ENCODE data around the gene LIMK2. TPM values are rescaled to one million over a fixed set of nuclear protein-coding genes. Genes with fewer than 3 reads are reported as not detected.
A peak's percentile ranks its signal among the peaks of the same experiment; 100 is the strongest.

The LIMK2 gene
- total and polyA plus RNA-seq, 9 of the 15 experiments (the other 6 are each of a cell fraction or from before 2014, with no cell fraction given): 1.1 to 14.5 (median 8.5) TPM

DNA sequence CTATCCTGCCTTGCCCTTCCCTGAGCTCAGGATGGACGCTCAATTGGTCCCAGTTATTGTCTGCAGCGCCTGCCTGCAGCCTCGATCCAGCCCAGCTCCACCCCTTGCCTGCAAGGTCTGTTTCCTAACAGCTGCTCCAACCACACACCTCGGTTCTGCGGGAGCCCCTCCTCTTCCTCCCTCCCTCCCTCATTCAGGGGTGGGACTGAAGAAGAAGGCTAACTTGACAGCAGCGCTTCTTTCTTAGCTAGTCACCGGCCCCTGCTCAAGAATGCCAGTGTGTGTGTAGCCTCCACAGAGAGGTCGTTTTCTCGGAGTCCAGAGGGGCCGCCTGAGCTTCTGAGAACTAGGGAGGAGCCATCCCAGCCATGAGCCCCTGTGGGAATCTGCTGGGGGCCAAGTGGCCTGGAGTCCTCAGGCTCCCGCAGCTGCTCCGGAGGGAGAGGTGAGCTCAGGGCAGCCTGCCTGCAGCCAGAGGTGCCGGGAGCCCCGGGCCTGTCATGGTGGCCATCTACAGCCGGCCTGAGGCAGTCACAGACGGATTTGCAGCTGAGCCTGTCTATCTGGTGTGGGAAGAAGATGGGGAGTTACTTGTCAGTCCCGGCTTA, 36.1 kb downstream of the LIMK2 start (continued):
- no peak for TF ChIP-seq ILK (tag; IDR thresholded peaks at IDR 0.05; ENCODE audit: borderline replicate concordance, low read depth)
- TF ChIP-seq JUND (IDR thresholded peaks at IDR 0.05; ENCODE audit: borderline replicate concordance, low read depth, low read length): no peak
- no peak for TF ChIP-seq JUND (tag; IDR thresholded peaks at IDR 0.05; ENCODE audit: borderline replicate concordance, low read depth, low read length)
- no peak for TF ChIP-seq RBM34 (IDR thresholded peaks at IDR 0.05; ENCODE audit: borderline replicate concordance, insufficient read depth, low read length)
- no peak for TF ChIP-seq HDAC2 (IDR thresholded peaks at IDR 0.05)
- no peak for TF ChIP-seq FOXA3 (CRISPR knock-in tag; conservative IDR thresholded peaks at IDR 0.05 in 1 of 2, IDR thresholded peaks at IDR 0.05 in 1 of 2)
- TF ChIP-seq, protein P1, sequence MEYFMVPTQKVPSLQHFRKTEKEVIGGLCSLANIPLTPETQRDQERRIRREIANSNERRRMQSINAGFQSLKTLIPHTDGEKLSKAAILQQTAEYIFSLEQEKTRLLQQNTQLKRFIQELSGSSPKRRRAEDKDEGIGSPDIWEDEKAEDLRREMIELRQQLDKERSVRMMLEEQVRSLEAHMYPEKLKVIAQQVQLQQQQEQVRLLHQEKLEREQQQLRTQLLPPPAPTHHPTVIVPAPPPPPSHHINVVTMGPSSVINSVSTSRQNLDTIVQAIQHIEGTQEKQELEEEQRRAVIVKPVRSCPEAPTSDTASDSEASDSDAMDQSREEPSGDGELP (CRISPR knock-in tag; IDR thresholded peaks at IDR 0.05; ENCODE audit: borderline replicate concordance): peak; percentile 82
- no peak for TF ChIP-seq CREM (IDR thresholded peaks at IDR 0.05; ENCODE audit: low read depth)
- TF ChIP-seq ZNF133 (CRISPR knock-in tag; IDR thresholded peaks at IDR 0.05): no peak
- TF ChIP-seq, protein P2, sequence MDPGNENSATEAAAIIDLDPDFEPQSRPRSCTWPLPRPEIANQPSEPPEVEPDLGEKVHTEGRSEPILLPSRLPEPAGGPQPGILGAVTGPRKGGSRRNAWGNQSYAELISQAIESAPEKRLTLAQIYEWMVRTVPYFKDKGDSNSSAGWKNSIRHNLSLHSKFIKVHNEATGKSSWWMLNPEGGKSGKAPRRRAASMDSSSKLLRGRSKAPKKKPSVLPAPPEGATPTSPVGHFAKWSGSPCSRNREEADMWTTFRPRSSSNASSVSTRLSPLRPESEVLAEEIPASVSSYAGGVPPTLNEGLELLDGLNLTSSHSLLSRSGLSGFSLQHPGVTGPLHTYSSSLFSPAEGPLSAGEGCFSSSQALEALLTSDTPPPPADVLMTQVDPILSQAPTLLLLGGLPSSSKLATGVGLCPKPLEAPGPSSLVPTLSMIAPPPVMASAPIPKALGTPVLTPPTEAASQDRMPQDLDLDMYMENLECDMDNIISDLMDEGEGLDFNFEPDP (CRISPR knock-in tag; IDR thresholded peaks at IDR 0.05): no peak
- TF ChIP-seq, protein P3, sequence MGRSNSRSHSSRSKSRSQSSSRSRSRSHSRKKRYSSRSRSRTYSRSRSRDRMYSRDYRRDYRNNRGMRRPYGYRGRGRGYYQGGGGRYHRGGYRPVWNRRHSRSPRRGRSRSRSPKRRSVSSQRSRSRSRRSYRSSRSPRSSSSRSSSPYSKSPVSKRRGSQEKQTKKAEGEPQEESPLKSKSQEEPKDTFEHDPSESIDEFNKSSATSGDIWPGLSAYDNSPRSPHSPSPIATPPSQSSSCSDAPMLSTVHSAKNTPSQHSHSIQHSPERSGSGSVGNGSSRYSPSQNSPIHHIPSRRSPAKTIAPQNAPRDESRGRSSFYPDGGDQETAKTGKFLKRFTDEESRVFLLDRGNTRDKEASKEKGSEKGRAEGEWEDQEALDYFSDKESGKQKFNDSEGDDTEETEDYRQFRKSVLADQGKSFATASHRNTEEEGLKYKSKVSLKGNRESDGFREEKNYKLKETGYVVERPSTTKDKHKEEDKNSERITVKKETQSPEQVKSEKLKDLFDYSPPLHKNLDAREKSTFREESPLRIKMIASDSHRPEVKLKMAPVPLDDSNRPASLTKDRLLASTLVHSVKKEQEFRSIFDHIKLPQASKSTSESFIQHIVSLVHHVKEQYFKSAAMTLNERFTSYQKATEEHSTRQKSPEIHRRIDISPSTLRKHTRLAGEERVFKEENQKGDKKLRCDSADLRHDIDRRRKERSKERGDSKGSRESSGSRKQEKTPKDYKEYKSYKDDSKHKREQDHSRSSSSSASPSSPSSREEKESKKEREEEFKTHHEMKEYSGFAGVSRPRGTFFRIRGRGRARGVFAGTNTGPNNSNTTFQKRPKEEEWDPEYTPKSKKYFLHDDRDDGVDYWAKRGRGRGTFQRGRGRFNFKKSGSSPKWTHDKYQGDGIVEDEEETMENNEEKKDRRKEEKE (IDR thresholded peaks at IDR 0.05; ENCODE audit: borderline replicate concordance in 1 of 2, control insufficient read depth in 1 of 2, low read depth in 2 of 2, low read length in 1 of 2): no peak
- no peak for TF ChIP-seq ZNF695 (CRISPR knock-in tag; IDR thresholded peaks at IDR 0.05)
- no peak for TF ChIP-seq ERF (CRISPR knock-in tag; IDR thresholded peaks at IDR 0.05)
- no peak for TF ChIP-seq ZNF584 (CRISPR knock-in tag; IDR thresholded peaks at IDR 0.05; ENCODE audit: low read depth)
- no peak for TF ChIP-seq PYGO2 (tag; IDR thresholded peaks at IDR 0.05)
- TF ChIP-seq CBX1 (IDR thresholded peaks at IDR 0.05; ENCODE audit: low read depth): no peak
- TF ChIP-seq ZNF143 (CRISPR knock-in tag; IDR thresholded peaks at IDR 0.05): no peak
- no peak for TF ChIP-seq ZBED1 (IDR thresholded peaks at IDR 0.05)

Measured in K562 (cell line).